HepG2 (cell line): ENCODE measurements around the gene HELZ. TPM values are rescaled to one million over a fixed set of nuclear protein-coding genes. Genes with fewer than 3 reads are reported as not detected.

Source experiments
- ATAC-seq: fragments of 200-7000 bp; cut with Tn5 transposase; 3 replicates; pipeline ENCODE4 v1.9.1; 2020; ENCODE audit warnings: mild to moderate bottlenecking, moderate library complexity
- BruUV-seq: library from RNA; stranded (reverse); fragments of 400-500 nt; replicated peaks from 2 replicates; lab custom pipeline; 2021; lab: Mats Ljungman, UMichigan
- CTCF ChIA-PET: fragments of 300-600 bp; formaldehyde crosslinking; extraction: SDS; loops from one replicate; lab custom pipeline; 2021; ENCODE audit warnings: low total read pairs, inconsistent platforms, low intra/inter-chr PET ratio; lab: Yijun Ruan, JAX
- POLR2A ChIA-PET: fragments of 350-600 bp; sonication (Branson Sonifier 250); formaldehyde crosslinking; loops from one replicate; lab custom pipeline; 2020; ENCODE audit warnings: antibody characterized with exemption, inconsistent platforms; lab: Yijun Ruan, JAX
- DNase-seq: peaks from one replicate; pipeline ENCODE4 v3.0.0-alpha.2; 2015; ENCODE audit warnings: low spot score
- FAIRE-seq: peaks from 3 replicates; lab custom pipeline; 2011; peaks lifted over from hg19 to GRCh38; lab: Jason Lieb, UNC
- H2AFZ ChIP-seq: one replicate; pipeline ENCODE4 v1.6.1; 2011; ENCODE audit warnings: low read length, inconsistent platforms
- H3K27ac ChIP-seq: fragments of 300-600 bp; 3 replicates; pipeline ENCODE4 v1.8.0; 2011; ENCODE audit warnings: mixed run types, mild to moderate bottlenecking, mixed read lengths, low read length, inconsistent platforms; ENCODE audit not compliant: insufficient read depth; ENCODE audit errors: extremely low read length
- H3K27me3 ChIP-seq, 2 experiments: fragments of 200-600 bp in 1 of 2; 2 replicates in 1 of 2; 3 replicates in 1 of 2; pipeline versions ENCODE4 v1.6.0 to v1.8.0; 2011; ENCODE audit warnings: low read length in 2 of 2, mild to moderate bottlenecking in 2 of 2, moderate library complexity in 2 of 2, inconsistent platforms in 1 of 2; ENCODE audit not compliant: insufficient read depth in 2 of 2, control insufficient read depth in 1 of 2
- H3K36me3 ChIP-seq, 2 experiments: fragments of 200-600 bp in 1 of 2; replicated peaks in 1 of 2; 2 replicates in 1 of 2; 3 replicates in 1 of 2; pipeline versions ENCODE4 v1.5.1 to v1.8.0; 2011; ENCODE audit warnings: low read length in 2 of 2, inconsistent platforms in 1 of 2; ENCODE audit not compliant: insufficient read depth in 2 of 2, control insufficient read depth in 1 of 2
- H3K4me1 ChIP-seq: 2 replicates; pipeline ENCODE4 v1.5.1; 2012; ENCODE audit warnings: low read length, inconsistent platforms; ENCODE audit not compliant: insufficient read depth
- H3K4me2 ChIP-seq: 2 replicates; pipeline ENCODE4 v1.6.0; 2011; ENCODE audit warnings: low read depth, low read length, inconsistent platforms
- H3K4me3 ChIP-seq, 3 experiments: fragments of 200-600 bp in 1 of 3; sonication (generic), shearing (Covaris generic) in 1 of 3; replicated peaks in 1 of 3; 2 replicates each; pipeline ENCODE4 v1.5.1; 2011 to 2016; ENCODE audit warnings: low read length in 3 of 3, inconsistent platforms in 2 of 3, low read depth in 2 of 3, mild to moderate bottlenecking in 2 of 3, control low read depth in 1 of 3, mixed read lengths in 1 of 3; ENCODE audit not compliant: insufficient read depth in 1 of 3
- H3K79me2 ChIP-seq: one replicate; pipeline ENCODE4 v1.6.1; 2011; ENCODE audit warnings: low read length, inconsistent platforms; ENCODE audit not compliant: insufficient read depth
- H3K9ac ChIP-seq: 2 replicates; pipeline ENCODE4 v1.6.0; 2011; ENCODE audit warnings: mild to moderate bottlenecking, low read depth, low read length, inconsistent platforms; ENCODE audit not compliant: insufficient read depth
- H3K9me3 ChIP-seq: 2 replicates; pipeline ENCODE4 v1.5.1; 2012; ENCODE audit warnings: mild to moderate bottlenecking, low read length
- H4K20me1 ChIP-seq: 2 replicates; pipeline ENCODE4 v1.6.0; 2011; ENCODE audit warnings: inconsistent platforms, mild to moderate bottlenecking, low read length, moderate library complexity; ENCODE audit not compliant: insufficient read depth
- CC2D1A ChIP-seq: sonication (generic); formaldehyde crosslinking; IDR thresholded peaks from 2 replicates; pipeline ENCODE4 v1.8.1; 2023; ENCODE audit warnings: mild to moderate bottlenecking, missing genetic modification reagents
- CEBPB ChIP-seq: IDR thresholded peaks from 2 replicates; pipeline ENCODE4 v1.6.1; 2011; ENCODE audit warnings: low read depth, low read length, improper control_type of control experiment, borderline replicate concordance
- HDAC1 ChIP-seq: sonication (generic); formaldehyde crosslinking; IDR thresholded peaks from 2 replicates; pipeline ENCODE4 v1.5.1; 2020; ENCODE audit warnings: mild to moderate bottlenecking, missing genetic modification reagents
- HNF4A ChIP-seq: sonication (generic); formaldehyde crosslinking; IDR thresholded peaks from 2 replicates; pipeline ENCODE4 v1.4.0; 2020; ENCODE audit warnings: missing genetic modification reagents
- KAT7 ChIP-seq: IDR thresholded peaks from 2 replicates; pipeline ENCODE4 v1.6.1; 2018; ENCODE audit warnings: borderline replicate concordance, missing compliant biosample characterization
- NBN ChIP-seq: fragments of 450-650 bp; conservative IDR thresholded peaks from 2 replicates; pipeline ENCODE4 v1.6.1; 2017
- SOX6 ChIP-seq, 2 experiments: fragments of 450-650 bp in 1 of 2; sonication (generic) in 1 of 2; formaldehyde crosslinking in 1 of 2; IDR thresholded peaks; 2 replicates each; pipeline versions ENCODE4 v1.4.0 to v1.6.1; 2017 to 2020; ENCODE audit warnings: antibody characterized with exemption in 1 of 2, mild to moderate bottlenecking in 1 of 2, missing genetic modification reagents in 1 of 2
- SP2 ChIP-seq: sonication (generic); formaldehyde crosslinking; IDR thresholded peaks from 2 replicates; pipeline ENCODE4 v1.5.1; 2020; ENCODE audit warnings: mild to moderate bottlenecking, missing genetic modification reagents
- THAP7 ChIP-seq: sonication (generic); formaldehyde crosslinking; IDR thresholded peaks from 2 replicates; pipeline ENCODE4 v1.8.1; 2023; ENCODE audit warnings: mild to moderate bottlenecking, missing genetic modification reagents
- ZFP82 ChIP-seq: sonication (generic); formaldehyde crosslinking; IDR thresholded peaks from 2 replicates; pipeline ENCODE4 v1.5.1; 2020; ENCODE audit warnings: mild to moderate bottlenecking, missing genetic modification reagents, borderline replicate concordance
- ZNF224 ChIP-seq: sonication (generic); formaldehyde crosslinking; IDR thresholded peaks from 2 replicates; pipeline ENCODE4 v1.5.0; 2020; ENCODE audit warnings: mild to moderate bottlenecking, missing genetic modification reagents
- ZNF484 ChIP-seq: sonication (generic); formaldehyde crosslinking; IDR thresholded peaks from 2 replicates; pipeline ENCODE4 v1.5.1; 2020; ENCODE audit warnings: mild to moderate bottlenecking, low read depth, missing genetic modification reagents, borderline replicate concordance
- ZNF543 ChIP-seq: sonication (generic); formaldehyde crosslinking; IDR thresholded peaks from 2 replicates; pipeline ENCODE4 v1.4.0; 2020; ENCODE audit warnings: mild to moderate bottlenecking, missing genetic modification reagents
- ZNF747 ChIP-seq: sonication (generic); formaldehyde crosslinking; IDR thresholded peaks from 2 replicates; pipeline ENCODE4 v1.8.1; 2023; ENCODE audit warnings: missing genetic modification reagents, mild to moderate bottlenecking, borderline replicate concordance
- WGBS: methylation state at CpG from one replicate; pipeline ENCODE4 v1.1.6; 2017; ENCODE audit warnings: low lambda C conversion rate; 5-methylcytosine and 5-hydroxymethylcytosine counted together
- in situ Hi-C: cut with HindIII; loops from 2 replicates; pipeline ENCODE4 v1.10.0; 2017; ENCODE audit warnings: low pct_unique_long_range_greater_than_20kb; ENCODE audit not compliant: extremely low pct_ligation_motif_present
- intact Hi-C: fragments of 100-400 bp; cut with micrococcal nuclease; formaldehyde crosslinking; loops from one replicate; pipeline ENCODE4 v1.10.0; 2022; ENCODE audit not compliant: unreplicated experiment
- polyA plus RNA-seq, 8 experiments: library from polyadenylated mRNA; depleted of rRNA in 3 of 8; stranded (reverse) in 7 of 8; unstranded in 1 of 8; fragments of >200 nt; fragmentation: Illumina TruSeq in 4 of 8; extraction: Trizol in 4 of 8; gene quantifications; 2 replicates each; pipeline versions ENCODE4 v1.2.1 to v1.2.3, GENCODE V29; 2011 to 2016; ENCODE audit warnings: low read depth in 4 of 8, missing spikeins in 1 of 8, mixed read lengths in 1 of 8; ENCODE audit not compliant: insufficient read depth in 1 of 8
- total RNA-seq, 5 experiments: library from RNA; depleted of rRNA; stranded (reverse); fragments of >200 nt; fragmentation: Illumina TruSeq; extraction: Trizol; gene quantifications; 2 replicates each; pipeline ENCODE4 v1.2.3, GENCODE V29; 2016; ENCODE audit warnings: low read depth in 1 of 5
- TF ChIP-seq, protein P1 (sequence below): sonication (generic); formaldehyde crosslinking; IDR thresholded peaks from 2 replicates; pipeline ENCODE4 v1.4.0; 2020; ENCODE audit warnings: missing genetic modification reagents, borderline replicate concordance
- TF ChIP-seq, protein P2 (sequence below): sonication (generic); formaldehyde crosslinking; IDR thresholded peaks from 2 replicates; pipeline ENCODE4 v1.4.0; 2020; ENCODE audit warnings: missing genetic modification reagents

The HELZ gene
- total and polyA plus RNA-seq, 2 of the 13 experiments (the other 11 are each of a cell fraction or from before 2014, with no cell fraction given), result 35.3 to 52.4 TPM

DNA sequence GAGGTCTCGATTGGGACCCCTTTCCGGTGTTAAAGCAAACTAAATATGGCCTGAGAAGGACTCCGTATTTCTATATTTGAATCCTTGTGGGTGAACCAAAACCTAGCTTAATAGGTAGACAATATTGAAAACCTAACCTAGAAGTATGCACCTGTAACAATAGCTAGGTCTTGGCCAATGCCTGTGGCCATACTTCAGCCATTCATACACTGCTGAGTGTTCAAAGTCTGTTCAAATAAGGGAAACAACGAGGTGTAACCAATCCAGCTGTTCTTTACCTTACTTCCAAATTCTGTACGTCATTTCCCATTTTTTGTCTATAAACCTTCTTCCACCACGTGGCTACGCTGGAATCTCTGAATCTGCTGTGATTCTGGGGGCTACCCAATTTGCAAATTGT is 34.1 kb upstream of the HELZ start:
- 34% methylated on average over 7 of the region's 7 CpGs for WGBS
- TF ChIP-seq KAT7 (CRISPR knock-in tag) (no peak), HNF4A (CRISPR knock-in tag) (peak; percentile 35), NBN (no peak), CEBPB (peak; percentile 72), CC2D1A (no peak), ZNF543 (CRISPR knock-in tag) (no peak), HDAC1 (CRISPR knock-in tag) (no peak), ZNF224 (CRISPR knock-in tag) (no peak), ZFP82 (CRISPR knock-in tag) (no peak), SOX6 (IDR thresholded peaks at IDR 0.05) (no peak), SOX6 (CRISPR knock-in tag; IDR thresholded peaks at IDR 0.05) (peak; percentile 52; the same call in 1 of the 2 replicates), SP2 (CRISPR knock-in tag) (no peak), THAP7 (CRISPR knock-in tag) (no peak), ZNF747 (CRISPR knock-in tag) (no peak), ZNF484 (CRISPR knock-in tag) (no peak)
- TF ChIP-seq, protein P1, sequence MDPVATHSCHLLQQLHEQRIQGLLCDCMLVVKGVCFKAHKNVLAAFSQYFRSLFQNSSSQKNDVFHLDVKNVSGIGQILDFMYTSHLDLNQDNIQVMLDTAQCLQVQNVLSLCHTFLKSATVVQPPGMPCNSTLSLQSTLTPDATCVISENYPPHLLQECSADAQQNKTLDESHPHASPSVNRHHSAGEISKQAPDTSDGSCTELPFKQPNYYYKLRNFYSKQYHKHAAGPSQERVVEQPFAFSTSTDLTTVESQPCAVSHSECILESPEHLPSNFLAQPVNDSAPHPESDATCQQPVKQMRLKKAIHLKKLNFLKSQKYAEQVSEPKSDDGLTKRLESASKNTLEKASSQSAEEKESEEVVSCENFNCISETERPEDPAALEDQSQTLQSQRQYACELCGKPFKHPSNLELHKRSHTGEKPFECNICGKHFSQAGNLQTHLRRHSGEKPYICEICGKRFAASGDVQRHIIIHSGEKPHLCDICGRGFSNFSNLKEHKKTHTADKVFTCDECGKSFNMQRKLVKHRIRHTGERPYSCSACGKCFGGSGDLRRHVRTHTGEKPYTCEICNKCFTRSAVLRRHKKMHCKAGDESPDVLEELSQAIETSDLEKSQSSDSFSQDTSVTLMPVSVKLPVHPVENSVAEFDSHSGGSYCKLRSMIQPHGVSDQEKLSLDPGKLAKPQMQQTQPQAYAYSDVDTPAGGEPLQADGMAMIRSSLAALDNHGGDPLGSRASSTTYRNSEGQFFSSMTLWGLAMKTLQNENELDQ (CRISPR knock-in tag), result no peak
- TF ChIP-seq, protein P2, sequence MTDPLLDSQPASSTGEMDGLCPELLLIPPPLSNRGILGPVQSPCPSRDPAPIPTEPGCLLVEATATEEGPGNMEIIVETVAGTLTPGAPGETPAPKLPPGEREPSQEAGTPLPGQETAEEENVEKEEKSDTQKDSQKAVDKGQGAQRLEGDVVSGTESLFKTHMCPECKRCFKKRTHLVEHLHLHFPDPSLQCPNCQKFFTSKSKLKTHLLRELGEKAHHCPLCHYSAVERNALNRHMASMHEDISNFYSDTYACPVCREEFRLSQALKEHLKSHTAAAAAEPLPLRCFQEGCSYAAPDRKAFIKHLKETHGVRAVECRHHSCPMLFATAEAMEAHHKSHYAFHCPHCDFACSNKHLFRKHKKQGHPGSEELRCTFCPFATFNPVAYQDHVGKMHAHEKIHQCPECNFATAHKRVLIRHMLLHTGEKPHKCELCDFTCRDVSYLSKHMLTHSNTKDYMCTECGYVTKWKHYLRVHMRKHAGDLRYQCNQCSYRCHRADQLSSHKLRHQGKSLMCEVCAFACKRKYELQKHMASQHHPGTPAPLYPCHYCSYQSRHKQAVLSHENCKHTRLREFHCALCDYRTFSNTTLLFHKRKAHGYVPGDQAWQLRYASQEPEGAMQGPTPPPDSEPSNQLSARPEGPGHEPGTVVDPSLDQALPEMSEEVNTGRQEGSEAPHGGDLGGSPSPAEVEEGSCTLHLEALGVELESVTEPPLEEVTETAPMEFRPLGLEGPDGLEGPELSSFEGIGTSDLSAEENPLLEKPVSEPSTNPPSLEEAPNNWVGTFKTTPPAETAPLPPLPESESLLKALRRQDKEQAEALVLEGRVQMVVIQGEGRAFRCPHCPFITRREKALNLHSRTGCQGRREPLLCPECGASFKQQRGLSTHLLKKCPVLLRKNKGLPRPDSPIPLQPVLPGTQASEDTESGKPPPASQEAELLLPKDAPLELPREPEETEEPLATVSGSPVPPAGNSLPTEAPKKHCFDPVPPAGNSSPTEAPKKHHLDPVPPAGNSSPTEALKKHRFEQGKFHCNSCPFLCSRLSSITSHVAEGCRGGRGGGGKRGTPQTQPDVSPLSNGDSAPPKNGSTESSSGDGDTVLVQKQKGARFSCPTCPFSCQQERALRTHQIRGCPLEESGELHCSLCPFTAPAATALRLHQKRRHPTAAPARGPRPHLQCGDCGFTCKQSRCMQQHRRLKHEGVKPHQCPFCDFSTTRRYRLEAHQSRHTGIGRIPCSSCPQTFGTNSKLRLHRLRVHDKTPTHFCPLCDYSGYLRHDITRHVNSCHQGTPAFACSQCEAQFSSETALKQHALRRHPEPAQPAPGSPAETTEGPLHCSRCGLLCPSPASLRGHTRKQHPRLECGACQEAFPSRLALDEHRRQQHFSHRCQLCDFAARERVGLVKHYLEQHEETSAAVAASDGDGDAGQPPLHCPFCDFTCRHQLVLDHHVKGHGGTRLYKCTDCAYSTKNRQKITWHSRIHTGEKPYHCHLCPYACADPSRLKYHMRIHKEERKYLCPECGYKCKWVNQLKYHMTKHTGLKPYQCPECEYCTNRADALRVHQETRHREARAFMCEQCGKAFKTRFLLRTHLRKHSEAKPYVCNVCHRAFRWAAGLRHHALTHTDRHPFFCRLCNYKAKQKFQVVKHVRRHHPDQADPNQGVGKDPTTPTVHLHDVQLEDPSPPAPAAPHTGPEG, result no peak

More for the DNA sequence above, 34.1 kb upstream of the HELZ start:
- H2AFZ ChIP-seq, result no peak overlapping the region
- no peaks in the 10 kb centered on the region for H3K9me3 ChIP-seq
- H3K79me2 ChIP-seq, result no peaks in the 10 kb centered on the region
- H3K27me3 ChIP-seq, result no peaks in the 10 kb centered on the region
- H4K20me1 ChIP-seq, result no peaks in the 10 kb centered on the region
- POLR2A ChIA-PET, result interaction anchor here (0.6 to 1.5 kb wide), 2 partner anchors 10 to 32 kb away, joined by 3 to 4 read pairs; no protein-coding TSS in a partner anchor
- DNase-seq (peak; percentile 56), ATAC-seq (peak; percentile 68), FAIRE-seq (no peak)
- CTCF ChIA-PET, result no interaction called here
- H3K4me2 ChIP-seq, result peak overlapping the region; percentile 33
- H3K4me3 ChIP-seq, result no peak overlapping the region
- in situ Hi-C loops (no loop called here), intact Hi-C loops (loop anchor here (10.0 kb wide), 1 partner anchor 56 kb away; no protein-coding TSS in a partner anchor)
- no peaks in the 10 kb centered on the region for H3K36me3 ChIP-seq
- no peak overlapping the region for H3K27ac ChIP-seq
- H3K4me1 ChIP-seq, result peaks cover 25% of the 10 kb centered on the region
- H3K9ac ChIP-seq, result no peak overlapping the region
- TSS peak; percentile 49 for BruUV-seq
